Fibroblast of peridontal ligament (primary cell): ENCODE data around the gene POLR3C.

Experiments used
- DNase-seq: peaks from one replicate; pipeline ENCODE4 v3.0.0-alpha.2; 2010; ENCODE audit errors: extremely low read depth

The POLR3C gene

DNA sequence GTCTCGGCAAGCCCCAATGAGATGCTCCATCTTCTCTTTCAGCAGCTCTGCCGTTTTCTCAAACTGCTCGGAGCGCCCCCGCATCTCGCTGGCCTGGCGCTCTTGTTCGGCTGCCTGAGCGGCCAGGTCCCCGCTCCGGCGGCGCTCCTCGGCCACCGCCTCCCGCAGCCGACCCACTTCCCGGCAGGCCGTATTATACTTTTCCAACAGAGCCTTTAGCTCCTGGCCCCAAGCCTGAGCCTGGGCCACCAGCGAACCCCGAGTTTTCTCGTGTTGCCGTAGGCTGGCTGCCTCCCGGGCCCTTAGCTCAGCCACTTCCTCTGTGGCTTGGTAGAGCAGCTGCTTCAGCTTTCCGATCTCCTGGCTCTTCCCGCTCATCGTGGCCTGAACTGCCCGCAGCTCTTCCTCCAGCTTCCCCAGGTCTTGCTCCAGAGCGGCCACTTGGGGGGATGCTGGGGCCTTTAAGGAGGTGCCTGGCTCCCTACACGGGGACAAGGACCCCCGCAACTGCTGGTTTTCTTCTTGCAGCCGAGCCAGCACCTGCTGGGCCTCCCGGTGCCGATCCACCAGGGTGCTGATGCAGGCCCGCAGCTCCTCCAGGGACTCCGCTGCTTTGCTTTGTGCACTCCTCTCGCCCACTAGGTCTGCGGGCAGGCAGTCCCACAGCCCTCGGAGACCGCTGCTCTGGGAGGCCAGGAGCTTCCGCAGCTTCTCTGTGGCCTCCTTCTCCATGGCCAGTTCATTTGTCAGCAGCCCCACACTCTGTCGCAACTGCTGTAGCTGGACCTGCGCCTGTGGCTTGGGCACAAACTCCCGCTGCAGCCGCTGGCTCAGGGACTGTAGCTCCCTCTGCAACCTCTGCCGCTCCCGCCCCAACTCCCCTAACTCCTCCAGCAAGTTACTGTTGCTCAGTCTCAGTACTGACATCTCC lies 48.3 kb downstream of the POLR3C start:
- peak; percentile 30 for DNase-seq

DNA sequence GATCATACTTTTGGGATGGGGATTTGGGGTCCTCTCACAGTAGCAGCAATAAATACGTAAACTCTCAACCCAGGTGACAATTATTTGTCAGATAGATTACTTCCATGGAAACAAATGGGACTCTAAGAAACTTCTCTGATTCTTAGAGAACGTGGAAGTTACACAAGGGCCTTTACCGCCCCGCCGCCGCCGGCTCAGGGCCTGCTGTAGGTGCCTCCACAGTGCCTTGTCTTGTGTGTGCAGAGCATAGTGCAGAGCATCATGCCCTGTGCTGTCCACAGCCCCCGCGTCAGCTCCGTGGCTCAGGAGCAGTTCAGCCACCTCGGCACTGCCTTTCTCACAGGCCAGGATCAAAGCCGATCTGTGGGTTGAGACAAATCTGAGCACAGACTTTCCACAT lies 50.6 kb downstream of the POLR3C start:
- DNase-seq: no peak

DNA sequence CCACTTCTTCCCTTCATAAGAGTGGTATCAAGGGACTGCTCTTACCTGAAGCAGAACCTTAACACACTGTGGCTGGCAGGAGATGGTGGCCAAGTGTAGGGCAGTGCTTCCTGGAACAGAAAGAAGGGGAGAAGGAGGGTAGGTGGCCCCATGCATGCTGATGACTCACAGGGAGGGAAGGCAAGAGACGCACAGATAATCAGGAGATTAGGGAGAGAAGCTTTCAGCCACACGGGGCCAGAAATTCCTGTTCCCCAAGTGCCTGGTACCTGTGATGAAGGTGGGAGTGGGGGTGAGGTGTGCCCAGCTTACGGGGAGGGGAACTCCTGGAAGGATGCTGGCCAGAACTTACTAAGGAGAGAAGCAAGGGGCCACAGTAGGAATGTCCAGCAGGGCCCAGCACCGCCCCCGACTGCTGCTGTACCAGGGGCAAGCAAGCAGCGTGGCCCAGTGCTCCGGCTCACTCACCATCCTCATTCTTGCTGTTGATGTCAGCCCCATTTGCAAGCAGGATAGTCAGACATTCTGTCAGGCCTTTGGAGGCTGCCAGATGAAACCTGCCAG lies 54.0 kb downstream of the POLR3C start:
- DNase-seq: no peak

DNA sequence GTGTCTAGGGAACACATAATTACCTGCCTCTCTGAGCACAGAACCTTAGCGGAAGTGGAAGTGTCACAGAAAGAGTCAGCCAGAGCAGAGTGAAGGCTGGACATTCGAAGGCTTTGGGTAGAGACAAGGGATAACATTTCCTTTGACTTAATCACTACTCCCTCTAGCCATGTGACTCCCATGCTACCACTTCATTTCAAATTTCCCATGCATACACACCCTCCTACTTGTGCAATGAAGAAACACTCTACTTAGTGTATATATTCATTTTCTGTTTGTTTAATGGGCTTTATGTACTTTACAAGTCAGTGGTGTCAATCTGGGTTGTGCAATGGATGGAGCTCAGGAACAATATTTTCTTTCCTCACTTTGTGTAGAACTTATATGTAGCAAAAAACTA lies 54.7 kb downstream of the POLR3C start:
- DNase-seq: no peak

DNA sequence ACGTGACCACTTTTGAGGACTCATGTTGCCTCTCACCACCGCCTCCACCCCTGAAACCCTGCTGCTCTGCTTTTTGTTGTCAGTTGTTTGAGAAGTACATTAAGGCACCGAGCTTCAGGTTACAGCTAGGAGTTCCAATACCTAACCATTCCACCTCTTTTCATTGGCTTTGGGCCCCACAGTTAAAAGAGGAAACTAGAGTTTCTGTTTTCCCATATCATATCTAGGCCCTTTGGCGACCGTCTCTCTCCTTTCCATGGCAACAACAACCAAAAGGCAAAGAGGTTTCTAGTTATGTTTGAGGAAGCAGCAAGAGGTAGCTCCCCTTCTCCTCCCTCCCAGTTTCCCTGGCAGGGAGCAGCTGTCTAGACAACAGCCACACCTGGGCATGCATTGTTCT lies 55.8 kb downstream of the POLR3C start:
- no peak for DNase-seq

DNA sequence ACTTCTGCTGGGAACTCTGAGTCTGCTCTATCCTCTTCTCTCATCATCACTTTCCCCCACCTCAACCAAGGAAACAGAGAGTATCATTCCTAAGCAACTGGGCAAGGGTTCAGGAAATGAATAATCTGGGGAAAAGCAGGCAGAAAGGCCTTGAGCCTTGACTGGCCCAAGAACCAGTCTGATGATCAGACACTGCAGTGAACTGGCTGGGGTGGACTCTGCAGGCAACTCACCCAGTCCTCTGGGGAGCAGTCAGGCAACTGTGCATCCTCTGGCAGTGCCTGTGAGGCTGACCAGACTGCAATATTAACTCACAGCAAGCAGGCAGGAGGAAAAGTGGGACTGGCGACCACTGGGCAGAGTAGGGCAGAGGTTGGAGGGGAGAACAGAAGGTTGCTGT lies 60.7 kb downstream of the POLR3C start:
- peak; percentile 57 for DNase-seq

DNA sequence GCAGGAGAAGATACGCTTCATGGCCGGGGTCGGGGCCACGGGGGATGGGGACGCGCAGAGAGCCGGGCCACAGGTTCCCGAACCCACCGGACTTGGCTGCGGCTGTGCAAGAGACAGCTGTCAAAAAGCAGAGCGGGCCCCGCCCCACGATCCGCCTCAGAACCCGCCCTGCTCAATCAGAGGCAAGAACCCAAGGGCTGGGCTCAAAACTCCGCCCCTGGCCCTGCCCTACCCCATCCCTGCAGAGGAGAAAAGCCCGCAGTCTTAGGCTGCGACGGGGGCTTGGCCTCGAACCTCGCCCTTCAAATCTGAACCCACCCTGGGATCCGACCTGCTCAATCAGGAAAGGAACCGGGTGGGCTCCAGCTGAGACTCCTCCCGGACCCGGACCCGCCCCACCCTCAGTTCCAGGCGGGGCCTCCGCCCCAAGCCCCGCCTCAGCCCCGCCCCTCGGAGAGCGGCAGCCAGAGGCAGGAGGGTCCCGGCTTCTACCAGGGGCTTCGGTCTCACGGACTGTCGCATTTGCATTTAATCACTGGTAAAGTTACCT lies 61.8 kb downstream of the POLR3C start, which contains the start of gene ANKRD35:
TSS of gene ANKRD35 (minus strand) at position 129 of the 550 bp plus-strand sequence. CDS start at position 21, 108 bp downstream.
- DNase-seq: peak; percentile 32

DNA sequence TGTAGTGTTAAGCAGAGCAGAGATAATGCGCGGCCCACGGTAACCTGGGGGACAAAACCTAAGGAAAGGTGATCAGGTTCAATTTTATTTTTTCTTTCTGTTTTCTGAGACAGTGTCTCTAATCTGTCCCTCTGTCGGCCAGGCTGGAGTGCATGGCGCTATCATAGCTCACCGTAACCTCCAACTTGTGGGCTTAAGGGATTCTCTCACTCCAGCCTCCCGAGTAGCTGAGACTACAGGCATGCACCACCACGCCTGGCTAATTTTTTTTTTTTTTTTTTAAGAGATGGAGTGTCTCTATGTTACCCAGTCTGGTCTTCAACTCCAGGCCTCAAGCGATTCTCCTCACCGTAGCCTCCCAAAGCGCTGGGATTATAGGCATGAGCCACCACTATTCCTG lies 62.4 kb downstream of the POLR3C start:
- DNase-seq: no peak

DNA sequence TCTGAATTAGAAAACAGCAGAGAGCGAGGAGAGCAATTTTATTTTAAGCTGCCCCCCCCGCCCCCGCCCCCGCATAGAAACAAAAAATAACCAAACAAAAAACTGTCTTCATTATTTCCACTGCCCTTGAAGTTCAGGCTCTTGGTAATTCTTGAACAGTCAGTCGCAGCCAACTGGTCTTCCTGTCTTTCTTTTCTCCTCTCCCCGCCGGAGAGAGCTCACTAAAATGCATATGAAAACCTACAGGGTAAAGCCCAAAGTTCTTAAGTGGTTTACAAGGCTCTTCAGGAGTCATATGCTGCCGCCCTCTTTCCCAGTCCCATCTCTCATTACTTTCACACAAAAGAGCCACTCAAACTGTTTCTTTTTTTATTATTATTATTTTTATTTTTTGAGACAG lies 62.8 kb downstream of the POLR3C start:
- no peak for DNase-seq

DNA sequence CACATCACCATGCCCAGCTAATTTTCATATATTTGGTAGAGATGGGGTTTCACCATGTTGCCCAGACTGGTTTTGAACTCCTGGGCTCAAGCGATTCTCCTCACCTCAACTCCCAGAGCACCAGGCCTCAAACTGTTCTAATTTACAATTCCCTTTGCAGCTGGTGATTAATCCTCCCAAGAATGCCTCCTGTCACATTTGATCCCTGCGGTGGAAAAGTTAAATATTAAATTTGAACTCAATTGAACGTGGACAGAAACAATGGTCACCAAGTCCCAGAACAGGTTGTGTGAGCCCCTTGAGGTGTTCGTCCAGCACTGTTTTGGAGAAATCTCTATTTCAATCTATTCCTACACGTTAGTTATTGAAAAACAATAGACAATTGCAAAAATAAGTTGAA lies 63.6 kb downstream of the POLR3C start:
- DNase-seq: no peak

DNA sequence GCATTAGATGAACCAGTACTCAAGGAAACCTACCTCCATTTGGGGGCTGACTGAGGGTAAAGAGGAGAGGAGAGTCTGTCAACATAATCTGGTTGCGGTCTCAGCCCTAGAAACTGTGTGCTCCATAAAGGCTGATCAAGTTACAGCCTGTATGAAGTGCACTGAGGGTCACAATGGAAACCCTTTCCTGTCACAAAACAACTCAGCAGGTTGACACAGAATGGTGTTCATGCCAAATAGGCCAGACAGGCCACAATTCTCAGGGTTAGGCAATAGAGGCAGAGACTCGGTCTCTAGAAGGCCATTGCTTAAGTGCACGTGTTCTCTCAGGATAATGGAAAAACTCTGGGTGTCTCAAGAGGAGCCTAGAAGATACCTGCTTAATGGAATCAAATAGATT lies 65.7 kb downstream of the POLR3C start:
- no peak for DNase-seq

DNA sequence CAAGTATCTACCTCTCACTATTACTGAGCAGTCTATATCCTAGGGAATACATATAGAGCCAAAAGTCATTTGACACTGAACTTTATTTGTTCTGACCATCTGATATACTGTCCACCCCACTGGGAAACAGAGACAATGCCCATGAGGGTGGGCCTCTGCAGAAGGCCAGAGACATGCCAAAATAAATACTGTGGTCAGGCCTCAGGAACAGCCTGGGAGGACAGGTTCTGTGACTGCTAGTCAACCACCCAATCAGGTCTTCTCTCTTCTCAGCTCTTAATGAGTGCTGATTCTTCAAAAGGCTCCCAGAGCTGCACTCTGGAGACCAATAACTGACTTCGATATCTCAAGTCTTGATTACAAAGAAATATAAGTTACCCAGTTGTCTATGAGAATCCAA lies 67.1 kb downstream of the POLR3C start:
- no peak for DNase-seq

DNA sequence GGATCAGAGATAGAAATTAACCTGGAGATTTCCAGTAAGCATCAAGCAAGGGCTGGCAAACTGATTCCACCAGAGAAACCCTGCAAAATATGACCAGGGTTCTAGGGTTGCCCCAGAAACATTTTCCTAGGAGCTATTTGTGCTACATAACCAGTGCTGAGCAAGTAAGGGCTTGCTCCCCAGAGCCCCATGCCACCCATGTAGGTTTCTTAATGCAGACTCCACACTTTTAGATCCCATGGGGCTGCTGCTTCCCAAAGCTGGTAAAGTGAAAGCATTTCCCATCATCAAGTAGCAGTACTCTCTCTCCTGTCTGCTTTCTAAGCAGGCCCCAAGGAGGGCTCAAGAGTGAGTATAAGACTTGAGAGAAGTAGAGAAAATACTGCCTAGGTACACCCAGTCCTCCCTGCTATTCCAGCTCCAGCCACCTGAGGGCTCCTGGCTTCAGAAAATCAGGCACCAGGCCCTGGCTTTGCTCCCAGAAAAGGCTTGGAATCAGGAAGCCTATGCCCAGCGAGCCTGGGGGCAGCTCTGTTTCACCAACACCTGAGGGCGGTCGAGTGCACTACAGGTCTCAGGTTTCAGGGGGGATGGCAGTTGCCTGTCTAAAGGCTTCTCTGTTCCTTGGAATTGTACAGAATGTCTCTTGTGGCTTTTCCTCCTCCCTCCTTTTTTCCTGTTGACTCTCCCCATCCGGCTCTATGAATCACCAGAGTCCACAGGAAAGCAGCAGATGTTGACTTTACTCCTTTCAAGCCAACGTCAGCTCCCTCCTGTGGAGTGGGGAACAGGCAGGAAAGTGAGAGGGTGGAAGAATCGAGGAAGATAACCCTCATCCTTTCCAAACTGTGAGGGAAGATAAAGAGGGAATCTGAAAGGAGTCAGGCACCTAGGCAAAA lies 67.8 kb downstream of the POLR3C start:
- peak; percentile 96 for DNase-seq

DNA sequence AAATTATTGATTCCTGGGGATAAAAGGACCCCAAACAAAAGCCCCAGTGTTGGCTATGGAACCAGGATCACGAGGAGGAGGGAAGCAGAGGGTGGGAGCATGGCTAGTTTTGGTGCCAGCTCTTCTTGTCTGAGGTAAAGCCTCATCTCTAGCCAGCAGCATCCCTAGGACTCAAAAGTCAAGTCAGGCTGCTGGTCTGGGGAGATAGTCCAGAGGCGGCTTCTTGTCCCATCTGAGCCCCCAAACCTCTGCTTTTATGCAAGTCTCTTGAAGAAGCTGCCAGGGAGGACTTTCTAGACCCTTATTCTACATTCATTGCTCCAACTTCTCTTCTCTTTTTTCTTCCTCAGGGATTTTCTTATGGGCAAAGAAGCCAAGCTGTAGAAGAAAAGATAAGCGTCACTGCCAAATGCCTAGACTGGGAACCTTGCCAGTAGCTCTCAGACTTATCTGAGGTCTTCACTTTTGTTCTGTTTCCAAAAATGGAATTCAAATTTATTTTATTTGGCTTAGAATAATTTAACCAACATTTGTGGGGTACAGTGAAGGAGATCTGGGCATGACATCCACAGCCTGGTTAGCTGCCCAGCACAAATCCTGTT lies 68.6 kb downstream of the POLR3C start:
- DNase-seq: peak; percentile 67

DNA sequence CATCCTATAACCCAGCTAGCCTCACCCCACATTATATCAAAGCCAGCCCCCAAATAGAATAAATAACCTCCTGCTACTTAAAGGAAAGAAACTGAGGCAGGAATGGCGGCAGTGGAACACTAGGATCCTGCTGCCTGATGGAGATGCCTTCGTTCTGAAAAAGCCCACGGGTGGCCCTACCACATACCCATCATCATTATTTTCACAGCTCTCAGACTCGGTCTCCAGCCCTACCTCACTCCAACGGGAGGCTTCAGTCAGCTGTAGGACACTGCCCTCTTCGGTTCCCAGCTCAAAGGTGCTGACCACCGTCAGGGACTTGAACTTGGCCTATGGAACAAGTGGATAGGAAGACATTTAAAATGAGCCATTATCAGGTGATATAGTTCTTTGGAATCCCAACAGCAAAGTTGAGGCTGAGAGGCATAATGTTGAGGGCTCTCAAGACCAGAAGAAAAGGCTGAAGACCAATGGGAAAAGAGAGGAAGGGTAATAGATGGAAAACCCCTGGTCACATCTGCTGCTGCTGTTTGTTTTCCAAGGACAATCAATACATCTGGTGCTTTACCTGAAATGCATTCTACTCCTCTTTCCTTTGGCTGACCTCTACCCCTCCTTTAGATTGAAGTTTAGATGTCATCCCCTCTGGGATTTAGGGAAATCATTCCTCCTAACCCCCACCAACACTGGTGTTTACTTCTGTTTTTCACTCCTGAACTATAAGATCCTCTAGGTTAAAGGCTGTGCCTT lies 69.5 kb downstream of the POLR3C start:
- no peak for DNase-seq
